ENCODE data around the gene KCNA2.

Gene KCNA2

GRCh38 chr1:110602466-110602865 is 3.7 kb downstream of the KCNA2 start:
- no peak for DNase-seq (ENCODE audit: low spot score)

- DNase-seq (ENCODE audit: low spot score): no peak
Measured at GRCh38 chr1:110601332-110601731, 4.8 kb downstream of the KCNA2 start.

GRCh38 chr1:110600716-110601115 is 5.4 kb downstream of the KCNA2 start:
- DNase-seq (ENCODE audit: low spot score): no peak

- no peak for DNase-seq (ENCODE audit: low spot score)
Measured at GRCh38 chr1:110597966-110598365, 8.2 kb downstream of the KCNA2 start.

GRCh38 chr1:110596312-110596711 is 9.8 kb downstream of the KCNA2 start:
- no peak for DNase-seq (ENCODE audit: low spot score)

GRCh38 chr1:110595353-110595710 is 10.8 kb downstream of the KCNA2 start:
- no peak for DNase-seq (ENCODE audit: low spot score)

- DNase-seq (ENCODE audit: low spot score): no peak
Measured at GRCh38 chr1:110594456-110595352, 11.5 kb downstream of the KCNA2 start.

GRCh38 chr1:110593902-110594301 is 12.3 kb downstream of the KCNA2 start:
- DNase-seq (ENCODE audit: low spot score): no peak

GRCh38 chr1:110591956-110592355 is 14.2 kb downstream of the KCNA2 start:
- DNase-seq (ENCODE audit: low spot score): no peak

GRCh38 chr1:110588991-110589390 is 17.2 kb downstream of the KCNA2 start:
- no peak for DNase-seq (ENCODE audit: low spot score)

- DNase-seq (ENCODE audit: low spot score): no peak
Measured at GRCh38 chr1:110588486-110588885, 17.7 kb downstream of the KCNA2 start.

- no peak for DNase-seq (ENCODE audit: low spot score)
Measured at GRCh38 chr1:110587906-110588305, 18.3 kb downstream of the KCNA2 start.

GRCh38 chr1:110585481-110585880 is 20.7 kb downstream of the KCNA2 start:
- no peak for DNase-seq (ENCODE audit: low spot score)

GRCh38 chr1:110584045-110584444 is 22.1 kb downstream of the KCNA2 start:
- DNase-seq (ENCODE audit: low spot score): no peak

- DNase-seq (ENCODE audit: low spot score): no peak
Measured at GRCh38 chr1:110583505-110583904, 22.7 kb downstream of the KCNA2 start.

- DNase-seq (ENCODE audit: low spot score): no peak
Measured at GRCh38 chr1:110582378-110582777, 23.8 kb downstream of the KCNA2 start.

- DNase-seq (ENCODE audit: low spot score): no peak
Measured at GRCh38 chr1:110581682-110582145, 24.4 kb downstream of the KCNA2 start.

- no peak for DNase-seq (ENCODE audit: low spot score)
Measured at GRCh38 chr1:110580244-110580643, 25.9 kb downstream of the KCNA2 start.

- no peak for DNase-seq (ENCODE audit: low spot score)
Measured at GRCh38 chr1:110579460-110579859, 26.7 kb downstream of the KCNA2 start.

GRCh38 chr1:110576441-110576840 is 29.7 kb downstream of the KCNA2 start:
- no peak for DNase-seq (ENCODE audit: low spot score)

- no peak for DNase-seq (ENCODE audit: low spot score)
Measured at GRCh38 chr1:110573314-110573713, 32.8 kb downstream of the KCNA2 start.

GRCh38 chr1:110572751-110573150 is 33.4 kb downstream of the KCNA2 start:
- DNase-seq (ENCODE audit: low spot score): no peak

- DNase-seq (ENCODE audit: low spot score): no peak
Measured at GRCh38 chr1:110570901-110571300, 35.3 kb downstream of the KCNA2 start.

- no peak for DNase-seq (ENCODE audit: low spot score)
Measured at GRCh38 chr1:110570307-110570706, 35.9 kb downstream of the KCNA2 start.
